Omental fat pad (tissue), 4 donors: ENCODE data around the gene TSPAN16. TPM values are rescaled to one million over a fixed set of nuclear protein-coding genes. Genes with fewer than 3 reads are reported as not detected.
"Not testable (repeated sequence)": the region's sequence is repeated elsewhere in the genome, so short reads cannot be mapped to it uniquely, and the experiment has no call there.

Experiments
- ATAC-seq: fragments of 150-250 bp; one replicate; pipeline ENCODE4 v1.9.1; 2016; ENCODE audit warnings: mild to moderate bottlenecking, moderate library complexity; ENCODE audit not compliant: low FRiP score
- DNase-seq: peaks from one replicate; pipeline ENCODE4 v3.0.0-alpha.2; 2019; ENCODE audit warnings: low spot score
- total RNA-seq, 4 donors: library from RNA; depleted of rRNA; stranded (reverse); fragments of >200 nt; gene quantifications; one replicate each; pipeline ENCODE4 v1.1.0, GENCODE V29; 2016
- TF ChIP-seq, protein P1 (sequence below), 3 donors: fragments of 450-650 bp; IDR thresholded peaks; one replicate each; pipeline ENCODE4 v1.5.1; 2016 to 2017; ENCODE audit warnings: antibody characterized with exemption in 3 of 3, mild to moderate bottlenecking in 3 of 3, moderate library complexity in 2 of 3

The TSPAN16 gene
- total RNA-seq, 4 donors from 2014 or later: not detected

GRCh38 chr19:11335449-11336146, 39.6 kb downstream of the TSPAN16 start:
- TF ChIP-seq, protein P1, sequence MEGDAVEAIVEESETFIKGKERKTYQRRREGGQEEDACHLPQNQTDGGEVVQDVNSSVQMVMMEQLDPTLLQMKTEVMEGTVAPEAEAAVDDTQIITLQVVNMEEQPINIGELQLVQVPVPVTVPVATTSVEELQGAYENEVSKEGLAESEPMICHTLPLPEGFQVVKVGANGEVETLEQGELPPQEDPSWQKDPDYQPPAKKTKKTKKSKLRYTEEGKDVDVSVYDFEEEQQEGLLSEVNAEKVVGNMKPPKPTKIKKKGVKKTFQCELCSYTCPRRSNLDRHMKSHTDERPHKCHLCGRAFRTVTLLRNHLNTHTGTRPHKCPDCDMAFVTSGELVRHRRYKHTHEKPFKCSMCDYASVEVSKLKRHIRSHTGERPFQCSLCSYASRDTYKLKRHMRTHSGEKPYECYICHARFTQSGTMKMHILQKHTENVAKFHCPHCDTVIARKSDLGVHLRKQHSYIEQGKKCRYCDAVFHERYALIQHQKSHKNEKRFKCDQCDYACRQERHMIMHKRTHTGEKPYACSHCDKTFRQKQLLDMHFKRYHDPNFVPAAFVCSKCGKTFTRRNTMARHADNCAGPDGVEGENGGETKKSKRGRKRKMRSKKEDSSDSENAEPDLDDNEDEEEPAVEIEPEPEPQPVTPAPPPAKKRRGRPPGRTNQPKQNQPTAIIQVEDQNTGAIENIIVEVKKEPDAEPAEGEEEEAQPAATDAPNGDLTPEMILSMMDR (IDR thresholded peaks at IDR 0.05): no peak
- DNase-seq (no peak), ATAC-seq (no peak)

GRCh38 chr19:11337080-11337479, 41.1 kb downstream of the TSPAN16 start:
- ATAC-seq (no peak), DNase-seq (no peak)
- TF ChIP-seq, protein P1 (IDR thresholded peaks at IDR 0.05): no peak

GRCh38 chr19:11338121-11338520, 42.2 kb downstream of the TSPAN16 start:
- no peak for DNase-seq
- TF ChIP-seq, protein P1 (IDR thresholded peaks at IDR 0.05): no peak
- no peak for ATAC-seq

- peak; percentile 11 for ATAC-seq
Measured at GRCh38 chr19:11338569-11339253, 42.8 kb downstream of the TSPAN16 start.

GRCh38 chr19:11339254-11340098, 43.5 kb downstream of the TSPAN16 start, which contains the start of gene RAB3D:
TSS of gene RAB3D (minus strand) at chr19:11339657. CDS start at chr19:11337399, 2,258 bp downstream.
- ATAC-seq: peak; percentile 92

More at GRCh38 chr19:11338569-11339253, 42.8 kb downstream of the TSPAN16 start:
- TF ChIP-seq, protein P1 (IDR thresholded peaks at IDR 0.05): no peak
- no peak for DNase-seq

GRCh38 chr19:11340099-11340467, 44.1 kb downstream of the TSPAN16 start:
- ATAC-seq, DNase-seq: not testable (repeated sequence)

More at GRCh38 chr19:11339254-11340098, 43.5 kb downstream of the TSPAN16 start, which contains the start of gene RAB3D:
- DNase-seq: peak; percentile 67
- TF ChIP-seq, protein P1 (IDR thresholded peaks at IDR 0.05): no peak

DNA sequence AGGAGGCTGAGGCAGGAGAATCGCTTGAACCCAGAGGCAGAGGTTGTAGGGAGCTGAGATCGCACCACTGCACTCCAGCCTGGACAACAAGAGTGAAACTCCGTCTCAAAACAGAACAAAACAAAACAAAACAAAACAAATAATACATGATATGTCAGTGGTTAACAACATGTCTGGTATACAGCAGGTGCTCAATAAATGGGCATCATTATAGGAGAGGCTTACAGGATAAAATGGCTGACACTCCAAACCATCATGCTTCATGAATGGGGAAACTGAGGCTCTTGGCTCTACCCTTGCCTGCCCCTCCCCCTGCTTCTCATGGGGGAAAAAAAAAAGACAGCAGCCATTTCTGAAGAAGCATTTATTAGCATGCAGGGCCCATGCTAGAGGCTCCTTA, 46.5 kb downstream of the TSPAN16 start:
- ATAC-seq: no peak
- TF ChIP-seq, protein P1 (IDR thresholded peaks at IDR 0.05): no peak
- DNase-seq: no peak
